ENCODE data around the gene DYNLRB1. TPM values are rescaled to one million over a fixed set of nuclear protein-coding genes. Genes with fewer than 3 reads are reported as not detected.
"Not testable (repeated sequence)": the region's sequence is repeated elsewhere in the genome, so short reads cannot be mapped to it uniquely, and the experiment has no call there.

The DYNLRB1 gene
- total and polyA plus RNA-seq, 2 donors (not counting 1 experiment from before 2014, with no cell fraction given): 55.3 to 120 TPM

DNA sequence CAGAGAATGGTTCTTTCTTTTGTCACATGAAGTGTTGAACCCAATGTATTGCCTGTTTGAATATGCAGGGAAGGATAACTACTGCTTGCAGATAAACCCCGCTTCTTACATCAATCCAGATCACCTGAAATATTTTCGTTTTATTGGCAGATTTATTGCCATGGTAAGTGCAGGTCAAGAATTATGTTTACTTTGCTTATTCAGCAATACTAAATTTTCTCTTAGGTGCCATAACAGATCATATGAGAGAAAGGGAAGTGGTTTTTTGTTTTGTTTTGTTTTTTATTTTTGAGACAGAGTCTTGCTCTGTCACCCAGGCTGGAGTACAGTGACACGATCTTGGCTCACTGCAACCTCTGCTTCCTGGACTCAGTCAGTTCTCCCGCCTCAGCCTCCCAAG, 36.6 kb upstream of the DYNLRB1 start:
- Histone ChIP-seq H3K4me1 (ENCODE audit: control insufficient read depth in 2 of 2, insufficient read depth in 2 of 2, low read length in 2 of 2) (peaks cover 0 to 3% of the 10 kb centered on the region in 2 donors), H3K27me3 (replicated peaks in 1 of 4; ENCODE audit: control extremely low read depth in 1 of 4, control insufficient read depth in 3 of 4, insufficient read depth in 4 of 4, low read length in 3 of 4) (no peaks in the 10 kb centered on the region), H3K4me2 (replicated peaks; ENCODE audit: low read depth, low read length, poor library complexity, severe bottlenecking) (no peak overlapping the region), H3K27ac (ENCODE audit: low read length in 2 of 2) (no peak overlapping the region), H3K9me3 (ENCODE audit: control extremely low read depth in 1 of 3, control insufficient read depth in 2 of 3, insufficient read depth in 1 of 3, low read length in 2 of 3) (peaks cover 0 to 4% (median 0%) of the 10 kb centered on the region in 3 donors), H3K9ac (ENCODE audit: low read length) (no peak overlapping the region), H2AFZ (ENCODE audit: insufficient read depth, low read depth, low read length, poor library complexity, severe bottlenecking) (no peak overlapping the region), H3K36me3 (replicated peaks in 1 of 2; ENCODE audit: control extremely low read depth in 1 of 2, control insufficient read depth in 1 of 2, extremely low read depth in 1 of 2, insufficient read depth in 2 of 2, low read length in 1 of 2) (peaks cover 14 to 56% of the 10 kb centered on the region in 2 experiments), H4K20me1 (ENCODE audit: control insufficient read depth, insufficient read depth, low read length, poor library complexity, severe bottlenecking) (no peaks in the 10 kb centered on the region), H3K79me2 (ENCODE audit: control insufficient read depth, insufficient read depth, low read length) (peaks cover 6% of the 10 kb centered on the region), H3K4me3 (ENCODE audit: control extremely low read depth in 1 of 5, extremely low read depth in 1 of 5, insufficient read depth in 1 of 5, low read depth in 2 of 5, low read length in 4 of 5) (no peak overlapping the region)
- 100% methylated on average over 2 of the region's 4 CpGs for WGBS (ENCODE audit: insufficient coverage)
- CTCF ChIA-PET: no interaction called here
- Mint-ChIP-seq H3K4me1 (peaks cover 9% of the 10 kb centered on the region), H3K9me3 (ENCODE audit: insufficient read depth) (peaks cover 3% of the 10 kb centered on the region), H3K27me3 (no peaks in the 10 kb centered on the region), H3K27ac (no peak overlapping the region), H3K4me3 (no peak overlapping the region)
- TF ChIP-seq, protein P1, sequence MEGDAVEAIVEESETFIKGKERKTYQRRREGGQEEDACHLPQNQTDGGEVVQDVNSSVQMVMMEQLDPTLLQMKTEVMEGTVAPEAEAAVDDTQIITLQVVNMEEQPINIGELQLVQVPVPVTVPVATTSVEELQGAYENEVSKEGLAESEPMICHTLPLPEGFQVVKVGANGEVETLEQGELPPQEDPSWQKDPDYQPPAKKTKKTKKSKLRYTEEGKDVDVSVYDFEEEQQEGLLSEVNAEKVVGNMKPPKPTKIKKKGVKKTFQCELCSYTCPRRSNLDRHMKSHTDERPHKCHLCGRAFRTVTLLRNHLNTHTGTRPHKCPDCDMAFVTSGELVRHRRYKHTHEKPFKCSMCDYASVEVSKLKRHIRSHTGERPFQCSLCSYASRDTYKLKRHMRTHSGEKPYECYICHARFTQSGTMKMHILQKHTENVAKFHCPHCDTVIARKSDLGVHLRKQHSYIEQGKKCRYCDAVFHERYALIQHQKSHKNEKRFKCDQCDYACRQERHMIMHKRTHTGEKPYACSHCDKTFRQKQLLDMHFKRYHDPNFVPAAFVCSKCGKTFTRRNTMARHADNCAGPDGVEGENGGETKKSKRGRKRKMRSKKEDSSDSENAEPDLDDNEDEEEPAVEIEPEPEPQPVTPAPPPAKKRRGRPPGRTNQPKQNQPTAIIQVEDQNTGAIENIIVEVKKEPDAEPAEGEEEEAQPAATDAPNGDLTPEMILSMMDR (IDR thresholded peaks at IDR 0.05): no peak
- no peak for TF ChIP-seq EZH2 (IDR thresholded peaks at IDR 0.05; ENCODE audit: borderline replicate concordance, insufficient read depth, low read depth, low read length, poor library complexity, severe bottlenecking)
- DNase-seq (no peak), ATAC-seq (ENCODE audit: low read depth) (no peak)
- POLR2A ChIA-PET: no interaction called here
- intact Hi-C loops (cut with micrococcal nuclease): no loop called here

- CTCF ChIA-PET; H3K27ac Mint-ChIP-seq; H3K4me2 ChIP-seq (replicated peaks; ENCODE audit: low read depth, low read length, poor library complexity, severe bottlenecking); H3K9me3 Mint-ChIP-seq (ENCODE audit: insufficient read depth); H3K4me1 Mint-ChIP-seq; ATAC-seq (ENCODE audit: low read depth); H3K9me3 ChIP-seq (ENCODE audit: control extremely low read depth in 1 of 3, control insufficient read depth in 2 of 3, insufficient read depth in 1 of 3, low read length in 2 of 3); H3K27me3 ChIP-seq (replicated peaks in 1 of 4; ENCODE audit: control extremely low read depth in 1 of 4, control insufficient read depth in 3 of 4, insufficient read depth in 4 of 4, low read length in 3 of 4); DNase-seq; H3K9ac ChIP-seq (ENCODE audit: low read length); intact Hi-C loops (cut with micrococcal nuclease); H2AFZ ChIP-seq (ENCODE audit: insufficient read depth, low read depth, low read length, poor library complexity, severe bottlenecking); H3K79me2 ChIP-seq (ENCODE audit: control insufficient read depth, insufficient read depth, low read length); POLR2A ChIA-PET; H3K4me3 ChIP-seq (ENCODE audit: control extremely low read depth in 1 of 5, extremely low read depth in 1 of 5, insufficient read depth in 1 of 5, low read depth in 2 of 5, low read length in 4 of 5); H4K20me1 ChIP-seq (ENCODE audit: control insufficient read depth, insufficient read depth, low read length, poor library complexity, severe bottlenecking); H3K4me1 ChIP-seq (ENCODE audit: control insufficient read depth in 2 of 2, insufficient read depth in 2 of 2, low read length in 2 of 2); H3K4me3 Mint-ChIP-seq; H3K27me3 Mint-ChIP-seq; H3K27ac ChIP-seq (ENCODE audit: low read length in 2 of 2): not testable (repeated sequence)
- peaks cover 18 to 59% of the 10 kb centered on the region in 2 experiments for H3K36me3 ChIP-seq (replicated peaks in 1 of 2; ENCODE audit: control extremely low read depth in 1 of 2, control insufficient read depth in 1 of 2, extremely low read depth in 1 of 2, insufficient read depth in 2 of 2, low read length in 1 of 2)
- WGBS (ENCODE audit: insufficient coverage): no CpG with 5 or more reads among the region's 1 CpG
Measured at GRCh38 chr20:34482154-34482553, 34.1 kb upstream of the DYNLRB1 start.

DNA sequence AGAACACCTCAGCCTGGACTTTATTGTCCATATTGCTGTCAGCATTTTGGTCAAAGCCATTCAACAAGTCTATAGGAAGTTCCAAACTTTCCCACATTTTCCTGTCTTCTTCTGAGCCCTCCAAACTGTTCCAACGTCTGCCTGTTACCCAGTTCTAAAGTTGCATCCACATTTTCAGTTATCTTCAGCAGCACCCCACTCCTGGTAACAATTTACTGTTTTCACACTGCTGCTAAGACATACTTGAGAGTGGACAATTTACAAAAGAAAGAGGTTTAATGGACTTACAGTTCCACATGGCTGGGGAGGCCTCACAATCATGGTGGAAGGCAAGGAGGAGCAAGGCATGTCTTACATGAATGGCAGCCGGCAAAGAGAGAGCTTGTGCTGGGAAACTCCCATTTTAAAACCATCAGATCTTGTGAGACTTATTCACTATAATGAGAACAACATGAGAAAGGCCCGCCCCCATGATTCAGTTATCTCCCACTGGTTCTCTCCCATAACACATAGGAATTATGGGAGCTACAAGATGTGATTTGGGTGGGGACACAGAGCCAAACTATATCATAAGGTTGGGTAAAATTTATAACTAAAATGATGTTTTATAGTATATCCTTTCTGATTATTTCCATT, 32.5 kb upstream of the DYNLRB1 start:
- H3K9me3 ChIP-seq (ENCODE audit: control extremely low read depth in 1 of 3, control insufficient read depth in 2 of 3, insufficient read depth in 1 of 3, low read length in 2 of 3); H3K4me3 ChIP-seq (ENCODE audit: control extremely low read depth in 1 of 5, extremely low read depth in 1 of 5, insufficient read depth in 1 of 5, low read depth in 2 of 5, low read length in 4 of 5); H3K79me2 ChIP-seq (ENCODE audit: control insufficient read depth, insufficient read depth, low read length); DNase-seq; H3K9ac ChIP-seq (ENCODE audit: low read length); H3K27me3 Mint-ChIP-seq; H3K9me3 Mint-ChIP-seq (ENCODE audit: insufficient read depth); ATAC-seq (ENCODE audit: low read depth); H3K4me1 Mint-ChIP-seq; H2AFZ ChIP-seq (ENCODE audit: insufficient read depth, low read depth, low read length, poor library complexity, severe bottlenecking); H3K4me3 Mint-ChIP-seq; H3K4me2 ChIP-seq (replicated peaks; ENCODE audit: low read depth, low read length, poor library complexity, severe bottlenecking); H4K20me1 ChIP-seq (ENCODE audit: control insufficient read depth, insufficient read depth, low read length, poor library complexity, severe bottlenecking); H3K27ac Mint-ChIP-seq; H3K4me1 ChIP-seq (ENCODE audit: control insufficient read depth in 2 of 2, insufficient read depth in 2 of 2, low read length in 2 of 2); H3K27ac ChIP-seq (ENCODE audit: low read length in 2 of 2); POLR2A ChIA-PET; H3K27me3 ChIP-seq (replicated peaks in 1 of 4; ENCODE audit: control extremely low read depth in 1 of 4, control insufficient read depth in 3 of 4, insufficient read depth in 4 of 4, low read length in 3 of 4); intact Hi-C loops (cut with micrococcal nuclease): not testable (repeated sequence)
- WGBS (ENCODE audit: insufficient coverage): no CpG with 5 or more reads among the region's 3 CpGs
- CTCF ChIA-PET: interaction anchor here (0.6 kb wide), 1 partner anchor 106 kb away, joined by 3 read pairs; no protein-coding TSS in a partner anchor
- peaks cover 10 to 51% of the 10 kb centered on the region in 2 experiments for H3K36me3 ChIP-seq (replicated peaks in 1 of 2; ENCODE audit: control extremely low read depth in 1 of 2, control insufficient read depth in 1 of 2, extremely low read depth in 1 of 2, insufficient read depth in 2 of 2, low read length in 1 of 2)

All from B cell (primary cell).